KMS-11 (cell line): ENCODE results near the gene CCDC54.

Experiments
- H2AFZ ChIP-seq: fragments of 200-600 bp; sonication (generic); 2 replicates; pipeline ENCODE4 v1.6.1; 2016; ENCODE audit warnings: antibody characterized with exemption, mixed run types, low read depth
- H3K27ac ChIP-seq: fragments of 200-600 bp; sonication (generic); 2 replicates; pipeline ENCODE4 v1.6.1; 2016; ENCODE audit warnings: mild to moderate bottlenecking, mixed run types
- H3K27me3 ChIP-seq: fragments of 200-600 bp; sonication (generic); 2 replicates; pipeline ENCODE4 v1.6.1; 2017; ENCODE audit warnings: mild to moderate bottlenecking, low read depth, mixed run types, moderate library complexity; ENCODE audit not compliant: insufficient read depth
- H3K36me3 ChIP-seq: fragments of 200-600 bp; sonication (generic); 2 replicates; pipeline ENCODE4 v1.6.1; 2017; ENCODE audit warnings: mild to moderate bottlenecking, mixed run types; ENCODE audit not compliant: insufficient read depth
- H3K4me1 ChIP-seq: fragments of 200-600 bp; sonication (generic); 2 replicates; pipeline ENCODE4 v1.6.1; 2016; ENCODE audit warnings: mild to moderate bottlenecking, low read depth, mixed run types; ENCODE audit not compliant: poor library complexity, severe bottlenecking
- H3K4me2 ChIP-seq: fragments of 200-600 bp; sonication (generic); 2 replicates; pipeline ENCODE4 v1.7.0; 2016; ENCODE audit warnings: mild to moderate bottlenecking, mixed run types
- H3K4me3 ChIP-seq: fragments of 200-600 bp; sonication (generic); IDR thresholded peaks from 2 replicates; pipeline ENCODE4 v1.6.1; 2017; ENCODE audit warnings: low read depth, low read length, mixed read lengths; ENCODE audit not compliant: insufficient read depth
- H3K79me2 ChIP-seq: fragments of 200-600 bp; sonication (generic); 2 replicates; pipeline ENCODE4 v1.6.1; 2016; ENCODE audit warnings: low read depth, mixed run types; ENCODE audit not compliant: insufficient read depth
- H3K9ac ChIP-seq: fragments of 200-600 bp; sonication (generic); 2 replicates; pipeline ENCODE4 v1.6.1; 2016; ENCODE audit warnings: mild to moderate bottlenecking, mixed run types
- H4K20me1 ChIP-seq: fragments of 200-600 bp; sonication (generic); 2 replicates; pipeline ENCODE4 v1.6.1; 2016; ENCODE audit warnings: mild to moderate bottlenecking, mixed run types; ENCODE audit not compliant: insufficient read depth
- CTCF ChIP-seq: fragments of 200-600 bp; sonication (generic); conservative IDR thresholded peaks from 2 replicates; pipeline ENCODE4 v1.6.1; 2017; ENCODE audit warnings: low read depth, mild to moderate bottlenecking, antibody characterized with exemption, low read length, moderate library complexity, mixed read lengths

Gene CCDC54

GRCh38 chr3:107411779-107412178, 34.5 kb downstream of the CCDC54 start:
- Histone ChIP-seq H3K4me2 (no peak overlapping the region), H3K9ac (no peak overlapping the region), H3K79me2 (no peaks in the 10 kb centered on the region), H2AFZ (no peak overlapping the region), H3K4me1 (peaks cover 14% of the 10 kb centered on the region), H3K27me3 (no peaks in the 10 kb centered on the region), H4K20me1 (no peaks in the 10 kb centered on the region), H3K4me3 (no peak overlapping the region), H3K36me3 (no peaks in the 10 kb centered on the region), H3K27ac (no peak overlapping the region)
- TF ChIP-seq CTCF = no peak

- Histone ChIP-seq H3K27me3 (no peaks in the 10 kb centered on the region), H3K36me3 (no peaks in the 10 kb centered on the region), H2AFZ (no peak overlapping the region), H3K4me2 (no peak overlapping the region), H3K4me1 (peaks cover 14% of the 10 kb centered on the region), H3K9ac (no peak overlapping the region), H3K27ac (no peak overlapping the region), H3K79me2 (no peaks in the 10 kb centered on the region), H3K4me3 (no peak overlapping the region), H4K20me1 (no peaks in the 10 kb centered on the region)
- TF ChIP-seq CTCF = no peak
Observed at GRCh38 chr3:107412376-107412775, 35.1 kb downstream of the CCDC54 start.

- Histone ChIP-seq H3K9ac (no peak overlapping the region), H4K20me1 (no peaks in the 10 kb centered on the region), H2AFZ (no peak overlapping the region), H3K4me1 (peaks cover 14% of the 10 kb centered on the region), H3K27me3 (no peaks in the 10 kb centered on the region), H3K4me3 (no peak overlapping the region), H3K79me2 (no peaks in the 10 kb centered on the region), H3K4me2 (no peak overlapping the region), H3K27ac (no peak overlapping the region), H3K36me3 (no peaks in the 10 kb centered on the region)
- no peak for TF ChIP-seq CTCF
Observed at GRCh38 chr3:107413264-107413663, 36.0 kb downstream of the CCDC54 start.

- Histone ChIP-seq H3K27me3 (no peaks in the 10 kb centered on the region), H3K79me2 (no peaks in the 10 kb centered on the region), H2AFZ (no peak overlapping the region), H3K4me1 (peaks cover 14% of the 10 kb centered on the region), H4K20me1 (no peaks in the 10 kb centered on the region), H3K27ac (no peak overlapping the region), H3K36me3 (no peaks in the 10 kb centered on the region), H3K4me3 (no peak overlapping the region), H3K4me2 (peak overlapping the region; percentile 43), H3K9ac (no peak overlapping the region)
- TF ChIP-seq CTCF = no peak
Observed at GRCh38 chr3:107414325-107414964, 37.2 kb downstream of the CCDC54 start.
